A673 (cell line): ENCODE data around the gene ANGPTL1.

ENCODE experiments used
- CTCF ChIP-seq: fragments of 300-800, 200-600 bp; sonication (generic); conservative IDR thresholded peaks from 2 replicates; pipeline ENCODE4 v1.5.1; 2017; ENCODE audit warnings: low read depth, mild to moderate bottlenecking, antibody characterized with exemption, low read length, moderate library complexity, mixed read lengths
- EZH2 ChIP-seq: fragments of 200-600 bp; sonication (generic); IDR thresholded peaks from 2 replicates; pipeline ENCODE4 v1.6.1; 2017; ENCODE audit warnings: borderline replicate concordance, low read depth, mild to moderate bottlenecking, mixed read lengths, antibody characterized with exemption, low read length; ENCODE audit not compliant: poor library complexity, severe bottlenecking

GRCh38 chr1:178808529-178808928, 62.3 kb downstream of the ANGPTL1 start:
- no peak for TF ChIP-seq CTCF
- TF ChIP-seq EZH2 = no peak
